Activated CD8-positive, alpha-beta memory T cell treated with anti-CD3 and anti-CD28 coated beads, Interleukin-2, amount 50 U/mL, for 48 hours (primary cell): Measurements from ENCODE around the gene WDHD1.
"Not testable (repeated sequence)": the region's sequence is repeated elsewhere in the genome, so short reads cannot be mapped to it uniquely, and the experiment has no call there.

ENCODE experiments used
- DNase-seq: peaks from one replicate; pipeline ENCODE4 v3.0.0-alpha.2; 2020

WDHD1 gene

DNA sequence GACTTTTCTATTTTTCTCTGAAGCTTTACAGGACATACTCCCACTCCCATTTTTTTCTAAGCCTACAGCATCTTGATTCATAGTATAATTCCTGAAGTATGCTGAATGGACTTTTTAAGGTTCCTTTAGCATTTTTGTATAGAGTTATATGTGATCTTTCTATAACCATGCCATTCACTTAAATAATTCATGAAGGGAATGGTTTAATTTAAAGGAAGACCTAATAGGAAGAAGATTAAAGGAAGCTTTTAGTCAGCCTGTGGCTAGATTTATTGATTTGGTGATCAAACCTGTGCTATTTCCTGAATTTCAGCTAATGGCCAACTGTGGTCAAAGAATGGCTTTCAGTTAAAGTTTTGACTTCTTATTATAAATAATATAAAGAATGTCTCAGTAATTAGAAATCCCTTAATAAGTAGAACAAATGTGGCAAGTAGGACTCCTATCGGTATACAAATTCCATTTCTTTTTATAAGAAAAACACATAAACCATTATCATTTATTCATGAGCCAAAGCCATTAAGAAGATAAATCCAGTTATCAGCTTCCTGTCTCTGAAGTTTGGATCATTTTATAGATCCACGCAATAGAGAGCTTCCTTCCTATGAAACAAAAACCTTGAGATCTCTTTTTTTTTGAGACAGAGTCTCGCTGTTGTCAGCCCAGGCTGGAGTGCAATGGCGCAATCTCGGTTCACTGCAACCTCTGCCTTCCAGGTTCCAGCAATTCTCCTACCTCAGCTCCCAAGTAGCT lies 20.6 kb upstream of the WDHD1 start:
- DNase-seq = no peak

DNA sequence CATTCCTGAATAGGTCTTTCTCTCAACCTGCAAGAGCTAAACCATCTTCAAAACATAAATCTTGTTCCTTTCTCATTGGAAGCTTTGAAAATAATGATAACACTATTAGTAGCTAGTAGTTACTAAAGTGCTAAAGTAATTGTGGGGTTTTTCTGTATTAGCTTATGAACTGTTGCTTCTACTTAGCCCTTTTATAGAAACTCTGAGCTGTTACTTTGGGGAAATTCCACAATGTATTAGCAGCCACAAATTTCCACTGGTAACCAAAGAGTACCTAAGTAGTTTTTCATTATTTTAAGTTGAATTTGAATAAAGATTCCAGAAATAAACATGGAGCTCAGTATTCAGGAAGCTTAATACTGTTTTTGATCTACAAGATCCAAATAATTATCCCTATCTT lies 18.2 kb upstream of the WDHD1 start:
- DNase-seq = no peak

DNA sequence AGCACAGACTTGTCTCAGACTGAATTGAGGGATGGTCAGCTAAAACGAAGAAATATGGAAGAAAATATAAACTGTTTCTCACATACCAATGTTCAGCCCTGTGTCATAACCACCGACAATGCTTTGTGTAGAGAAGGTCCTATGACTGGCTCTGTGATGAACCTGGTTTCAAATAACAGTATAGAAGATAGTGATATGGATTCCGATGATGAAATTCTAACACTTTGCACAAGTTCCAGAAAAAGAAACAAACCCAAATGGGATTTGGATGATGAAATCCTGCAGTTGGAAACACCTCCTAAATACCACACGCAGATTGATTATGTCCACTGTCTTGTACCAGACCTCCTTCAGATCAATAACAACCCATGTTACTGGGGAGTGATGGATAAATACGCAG lies 16.6 kb upstream of the WDHD1 start:
- no peak for DNase-seq

DNA sequence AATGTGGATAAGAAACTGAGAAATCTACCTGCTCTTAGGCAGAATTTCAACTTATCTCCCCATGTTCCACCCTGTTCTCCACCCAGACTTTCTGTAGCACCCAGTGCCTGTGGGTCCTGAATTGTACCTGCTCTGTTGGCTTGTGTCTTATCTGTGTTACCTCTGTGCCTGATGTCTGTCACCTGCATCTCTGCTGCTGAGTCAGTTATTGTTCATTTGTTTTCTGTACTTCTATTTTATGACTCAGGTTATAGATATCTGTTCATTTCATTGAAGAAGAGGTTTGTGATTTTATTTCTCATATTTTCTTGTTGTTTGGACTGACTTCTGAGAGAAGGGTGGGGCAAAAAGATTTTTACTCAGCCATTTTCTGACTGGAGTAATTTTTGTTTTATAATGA lies 11.8 kb upstream of the WDHD1 start:
- DNase-seq = no peak

DNA sequence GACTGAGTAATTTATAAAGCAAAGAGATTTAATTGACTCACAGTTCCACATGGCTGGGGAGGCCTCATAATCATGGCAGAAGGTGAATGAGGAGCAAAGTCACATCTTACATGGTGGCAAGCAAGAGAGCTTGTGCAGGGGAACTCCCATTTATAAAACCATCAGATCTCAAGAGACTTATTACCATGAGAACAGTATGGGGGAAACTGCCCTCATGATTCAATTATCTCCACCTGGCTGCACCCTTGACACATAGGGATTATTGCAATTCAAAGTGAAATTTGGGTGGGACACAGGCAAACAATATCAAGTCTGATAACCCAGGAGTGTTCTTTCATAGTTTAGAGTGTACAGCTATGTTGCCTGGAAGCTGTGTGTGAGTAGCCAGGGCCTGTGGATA lies 11.1 kb upstream of the WDHD1 start:
- DNase-seq = not testable (repeated sequence)

DNA sequence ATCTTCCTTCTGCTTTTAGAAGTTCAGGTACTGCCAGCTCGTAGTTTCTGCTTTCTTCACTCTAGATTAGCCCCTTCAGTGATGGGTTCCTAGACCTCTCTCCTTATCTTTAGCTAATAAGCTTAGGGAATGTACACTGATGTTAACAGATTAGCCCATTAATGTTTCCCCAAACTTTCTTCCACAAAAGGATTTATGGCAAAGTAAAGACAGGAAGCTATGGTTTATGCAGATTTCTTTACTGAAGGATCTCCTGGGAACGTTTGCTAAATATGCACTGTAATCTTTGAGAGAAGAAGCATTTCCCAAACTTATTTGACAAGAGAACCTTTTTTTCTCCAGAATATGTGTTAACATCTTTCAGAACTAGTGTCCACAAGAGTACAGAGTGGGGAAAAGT lies 4.3 kb upstream of the WDHD1 start:
- DNase-seq = no peak

DNA sequence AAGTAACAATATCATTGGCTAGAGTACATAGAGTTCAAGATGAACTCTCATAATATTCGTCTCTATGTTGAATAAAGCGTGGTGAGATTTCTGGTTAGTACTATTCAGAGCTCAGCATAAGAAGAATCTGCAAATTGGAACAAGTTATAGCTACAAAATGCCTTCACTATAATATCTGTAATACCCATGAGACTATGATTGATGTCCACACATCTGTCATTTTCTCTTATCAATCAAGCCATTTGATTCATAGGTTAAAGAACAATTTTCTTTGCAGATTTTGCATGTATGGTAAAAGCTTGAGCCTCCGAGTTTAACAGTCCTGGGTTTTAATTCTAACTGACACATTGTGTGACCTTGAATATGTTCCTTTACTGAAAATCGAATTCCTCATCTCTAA lies 1.6 kb upstream of the WDHD1 start:
- no peak for DNase-seq

DNA sequence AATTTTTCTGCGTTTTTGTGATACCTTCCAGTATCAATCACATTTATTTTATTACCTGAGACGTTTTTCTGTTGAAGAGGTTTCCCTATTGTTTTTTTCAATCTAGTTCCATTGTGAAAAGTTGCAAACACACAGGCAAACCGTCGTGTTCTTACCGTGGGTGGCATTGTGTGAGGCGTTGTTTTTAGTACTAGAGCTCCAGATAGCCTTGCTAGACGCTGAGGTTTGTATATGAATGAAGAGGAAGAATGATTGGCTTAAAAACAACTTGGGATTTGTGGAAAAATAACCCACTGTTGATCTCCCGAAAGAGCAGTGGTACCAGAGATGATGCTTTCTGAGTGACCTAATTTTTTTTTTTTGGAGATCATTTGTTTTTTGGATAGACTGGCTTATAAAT lies 1.2 kb upstream of the WDHD1 start:
- no peak for DNase-seq

DNA sequence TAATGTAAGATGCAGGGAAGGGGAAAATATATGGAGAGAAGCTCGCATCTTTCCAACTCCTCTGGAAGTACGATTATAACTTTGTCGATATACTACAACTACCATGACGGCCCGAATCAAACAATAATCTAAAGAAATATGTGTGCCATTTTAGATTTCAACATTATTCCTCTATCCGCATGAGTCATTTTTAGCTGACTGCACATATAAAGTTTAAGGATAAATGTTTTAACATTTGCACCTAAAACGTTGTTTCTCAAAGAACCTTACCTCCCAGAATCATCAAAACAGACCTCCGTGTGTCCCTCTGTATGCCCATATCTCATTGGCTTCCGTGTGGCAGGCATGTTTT lies 482 bp downstream of the WDHD1 start:
- no peak for DNase-seq

DNA sequence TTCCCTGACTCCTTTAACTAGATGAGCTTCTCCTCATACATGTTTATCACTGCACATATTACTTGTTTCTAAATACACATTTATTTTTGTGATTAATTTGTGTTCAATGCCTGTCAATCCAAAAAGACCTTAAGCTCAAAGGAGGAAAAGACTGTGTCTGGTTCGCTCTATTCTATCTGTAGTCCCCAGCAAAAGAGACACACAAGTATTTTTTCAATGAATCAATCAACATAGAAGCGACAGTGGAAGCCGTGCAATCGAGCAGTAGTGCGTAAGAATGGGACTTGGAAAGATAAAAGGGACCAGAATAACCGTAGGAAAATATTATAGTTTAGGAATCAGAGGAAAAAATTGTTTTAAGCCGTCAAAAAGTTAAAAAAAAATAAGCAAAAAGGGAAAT lies 951 bp downstream of the WDHD1 start:
- no peak for DNase-seq

DNA sequence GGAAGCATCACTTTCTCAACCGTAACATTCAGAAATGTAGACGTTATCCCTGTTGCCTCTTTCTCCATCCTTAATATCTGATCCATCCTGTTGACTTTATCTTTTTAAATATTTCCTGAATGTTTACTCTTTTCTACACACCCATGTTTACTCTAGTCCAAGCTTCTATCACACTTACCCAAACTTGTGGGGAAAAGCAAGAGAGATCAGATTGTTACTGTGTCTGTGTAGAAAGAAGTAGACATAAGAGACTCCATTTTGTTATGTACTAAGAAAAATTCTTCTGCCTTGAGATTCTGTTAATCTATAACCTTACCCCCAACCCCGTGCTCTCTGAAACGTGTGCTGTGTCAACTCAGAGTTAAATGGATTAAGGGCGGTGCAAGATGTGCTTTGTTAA lies 2.5 kb downstream of the WDHD1 start:
- not testable (repeated sequence) for DNase-seq

DNA sequence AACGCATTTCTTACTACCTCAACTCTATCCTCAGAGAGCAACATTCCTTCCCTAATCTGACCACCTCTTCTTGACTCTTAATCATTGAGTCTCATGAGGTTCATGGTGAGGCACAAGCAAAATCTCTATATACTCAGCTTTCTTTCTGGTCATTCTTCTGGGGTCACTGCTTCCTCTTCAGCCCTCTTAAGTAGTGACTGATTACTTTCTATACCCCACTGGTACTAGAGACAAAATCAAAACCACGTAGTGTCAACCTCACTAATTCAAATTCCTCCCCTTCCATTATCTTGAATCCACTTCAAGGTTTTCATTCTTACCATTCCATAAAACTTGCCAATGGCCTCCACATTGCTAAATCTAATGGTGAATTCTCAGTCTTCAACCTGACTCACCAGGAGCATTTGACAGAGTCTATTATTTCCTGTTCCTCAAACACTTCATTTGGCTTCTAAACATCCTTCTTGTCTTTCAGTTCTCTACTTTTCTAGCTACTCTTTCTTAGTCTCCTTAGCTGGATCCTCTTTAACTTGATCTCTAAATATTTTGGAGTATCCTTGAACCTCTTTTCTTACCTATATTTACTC lies 6.8 kb downstream of the WDHD1 start:
- DNase-seq = no peak

DNA sequence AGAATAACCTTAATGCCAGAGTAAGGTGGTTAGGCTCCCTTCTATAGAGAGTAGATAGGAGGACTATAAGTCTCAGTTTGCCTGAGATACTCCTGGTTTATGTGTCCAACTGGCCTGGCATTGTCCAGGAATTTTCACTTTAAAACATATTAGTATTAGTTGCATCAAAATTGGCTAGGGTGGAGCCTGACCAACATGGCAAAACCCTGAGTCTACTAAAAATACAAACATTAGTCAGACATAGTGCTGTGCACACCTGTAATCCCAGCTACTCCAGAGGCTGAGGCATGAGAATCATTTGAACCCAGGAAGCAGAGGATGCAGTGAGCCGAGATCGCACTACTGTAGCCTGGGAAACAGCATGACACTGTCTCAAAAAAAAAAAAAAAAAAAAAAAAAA lies 11.9 kb downstream of the WDHD1 start:
- DNase-seq = no peak

DNA sequence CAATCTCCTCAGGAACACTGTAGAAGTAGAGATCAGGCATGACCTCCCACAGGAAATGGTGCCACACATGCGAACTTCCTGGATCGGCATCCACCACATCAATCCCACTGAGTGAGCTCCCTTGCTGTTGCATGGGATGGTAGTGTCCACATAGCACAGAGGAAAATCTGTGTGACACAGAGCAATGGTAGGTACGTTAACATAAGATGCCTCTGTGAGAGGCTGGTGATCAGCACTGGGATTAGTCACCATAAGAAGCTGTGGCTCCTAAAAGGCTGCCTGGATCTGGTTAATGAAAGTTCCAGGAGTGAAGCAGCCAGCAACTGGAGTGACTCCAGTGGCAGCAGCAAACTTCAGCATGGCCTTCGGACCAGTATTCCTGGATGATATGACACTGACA lies 21.8 kb downstream of the WDHD1 start:
- DNase-seq = no peak

DNA sequence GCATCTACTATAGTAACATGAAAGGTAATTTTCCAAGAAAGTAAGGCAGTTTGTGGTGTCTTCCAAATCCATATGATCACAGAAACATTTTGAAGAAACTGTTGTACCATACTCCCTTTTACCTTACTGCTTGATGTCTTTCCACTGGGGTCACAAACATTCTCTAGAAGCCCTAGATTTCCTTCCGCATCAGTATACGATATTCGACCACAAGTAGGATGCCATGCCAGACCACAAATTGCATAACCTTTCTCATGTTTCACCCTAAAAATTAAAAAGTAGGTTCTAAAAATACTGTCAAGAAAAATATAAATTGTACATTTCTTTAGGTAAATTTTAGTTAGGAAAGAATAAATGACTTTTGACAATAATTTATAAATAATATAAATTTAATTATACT lies 26.5 kb downstream of the WDHD1 start:
- DNase-seq = no peak

DNA sequence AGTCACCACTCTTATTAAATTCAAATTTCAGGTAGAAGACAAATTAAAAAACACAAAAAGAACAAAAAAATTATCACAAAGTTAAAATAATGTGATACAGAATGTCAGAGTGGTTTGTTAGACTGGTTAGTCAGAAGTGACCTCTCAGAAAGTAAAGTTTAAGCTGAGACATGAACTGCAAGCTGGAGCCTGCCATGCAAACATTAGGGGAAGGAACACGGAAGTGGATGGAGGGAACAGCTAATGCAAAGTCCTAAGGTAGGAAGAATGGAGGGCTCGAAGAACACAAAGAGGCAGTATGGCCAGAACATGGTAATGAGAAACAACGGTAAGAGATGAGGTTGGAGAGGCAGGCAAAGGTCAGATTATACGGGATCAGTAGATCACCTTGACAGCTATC lies 41.7 kb downstream of the WDHD1 start:
- DNase-seq = no peak

DNA sequence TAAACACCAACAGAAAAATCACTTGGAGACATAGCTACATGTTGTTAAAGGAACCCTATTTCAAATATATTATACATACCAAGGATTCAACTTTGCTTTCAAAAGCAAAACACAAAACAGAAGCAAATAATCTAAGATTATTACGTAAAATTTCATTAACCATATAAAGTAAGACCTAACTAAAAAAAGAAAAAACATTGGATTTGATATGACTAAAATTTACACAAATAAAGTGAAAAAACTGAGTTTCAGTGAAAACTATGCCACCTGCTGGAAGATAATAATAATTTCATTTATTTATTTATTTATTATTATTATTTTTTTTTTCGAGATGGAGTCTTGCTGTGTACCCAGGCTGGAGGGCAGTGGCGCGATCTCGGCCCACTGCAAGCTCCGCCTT lies 45.2 kb downstream of the WDHD1 start:
- no peak for DNase-seq

DNA sequence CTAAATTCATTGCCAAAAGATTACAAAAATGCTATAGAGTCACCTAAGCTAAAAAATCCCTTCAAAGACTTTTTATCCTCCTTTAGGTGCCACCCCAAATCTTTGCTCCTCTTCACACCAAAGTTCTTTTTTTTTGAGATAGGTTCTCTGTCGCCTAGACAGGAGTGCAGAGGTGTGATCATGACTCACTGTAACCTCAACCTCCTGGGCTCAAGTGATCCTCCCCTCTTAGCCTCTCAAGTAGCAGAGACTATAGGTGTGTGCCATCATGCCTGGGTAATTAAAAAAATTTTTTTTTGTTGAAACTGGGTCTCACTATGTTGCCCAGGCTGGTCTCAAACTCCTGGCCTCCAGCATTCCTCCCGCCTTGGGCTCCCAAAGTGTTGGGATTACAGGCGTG lies 47.9 kb downstream of the WDHD1 start:
- DNase-seq = no peak

DNA sequence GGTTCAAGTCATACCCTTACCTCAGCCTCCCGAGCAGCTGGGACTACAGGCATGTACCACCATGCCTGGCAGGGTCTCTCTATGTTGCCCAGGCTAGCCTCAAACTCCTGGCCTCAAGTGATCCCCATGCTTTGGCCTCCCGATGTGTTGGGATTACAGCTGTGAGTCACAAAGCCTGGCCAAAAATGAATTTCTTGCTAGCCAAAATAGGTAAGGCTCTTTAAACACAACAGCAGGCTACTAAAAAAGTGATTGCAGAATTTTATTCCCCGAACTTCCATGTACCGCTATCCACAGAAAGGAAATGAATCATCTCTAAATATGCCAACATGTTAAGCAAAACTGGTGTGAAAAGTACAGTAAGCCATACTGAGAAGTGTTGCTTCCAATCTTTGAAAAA lies 50.6 kb downstream of the WDHD1 start:
- no peak for DNase-seq

DNA sequence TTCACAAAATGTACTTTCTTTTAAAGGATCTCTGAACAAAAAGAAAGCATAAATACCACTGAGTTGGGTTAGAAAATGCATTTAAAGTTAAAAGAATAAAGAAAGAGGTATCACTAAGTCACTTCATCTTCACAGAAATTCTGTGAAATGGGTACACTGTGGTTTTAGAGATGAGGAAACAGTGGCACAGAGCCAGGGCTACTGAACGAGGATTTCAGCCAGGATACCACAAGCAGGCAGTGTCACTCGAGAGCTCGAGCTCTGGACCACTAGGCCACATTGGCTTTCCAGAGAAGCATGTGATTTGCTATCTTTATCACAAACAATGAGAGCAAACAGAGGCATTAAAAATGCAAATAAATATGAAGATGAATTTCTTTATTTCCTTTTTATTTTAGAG lies 51.0 kb downstream of the WDHD1 start:
- no peak for DNase-seq

DNA sequence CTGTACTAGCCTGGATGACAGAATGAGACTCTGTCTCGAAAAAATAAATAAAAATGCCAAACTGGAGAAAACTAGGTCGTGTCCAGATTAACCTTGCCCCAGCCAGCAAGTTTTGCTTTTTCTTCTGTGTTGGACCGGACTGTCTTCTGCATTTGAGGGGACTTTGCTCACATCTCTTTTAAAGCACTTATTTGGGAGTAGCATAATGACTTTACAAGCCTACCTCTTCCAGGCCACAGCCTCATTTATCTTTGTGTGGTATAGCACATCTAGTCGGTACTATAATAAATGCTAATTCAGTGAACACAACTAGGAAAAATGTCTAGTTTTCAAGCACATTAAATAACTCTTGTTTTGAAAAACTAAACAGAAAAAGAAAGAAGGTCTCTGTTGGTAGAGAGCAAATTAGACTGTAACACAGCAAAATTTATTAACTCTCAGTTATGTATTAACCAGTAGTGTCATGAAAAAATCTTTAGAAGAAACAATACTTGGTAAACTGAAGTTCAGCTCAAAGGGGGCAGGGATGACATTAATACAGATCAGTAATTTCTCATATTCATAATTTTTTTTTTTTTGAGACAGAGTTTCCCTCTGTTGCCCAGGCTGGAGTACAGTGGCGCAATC lies 52.0 kb downstream of the WDHD1 start:
- no peak for DNase-seq

DNA sequence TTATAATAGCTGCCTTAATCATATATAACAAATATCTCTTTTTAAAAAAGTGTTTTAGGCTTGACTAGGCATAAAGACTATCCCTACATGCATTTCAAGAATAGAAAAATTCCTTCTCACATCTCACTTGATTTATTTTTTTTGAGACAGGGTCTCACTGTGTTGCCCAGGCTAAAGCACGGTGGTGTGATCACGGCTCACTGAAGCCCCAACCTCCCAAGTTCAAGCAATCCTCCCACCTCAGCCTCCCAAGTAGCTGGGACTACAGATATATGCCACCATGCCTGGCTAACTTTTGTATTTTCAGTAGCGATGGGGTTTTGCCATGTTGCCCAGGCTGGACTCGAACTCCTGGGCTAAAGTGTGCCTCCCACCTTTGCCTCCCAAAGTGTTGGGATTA lies 59.4 kb downstream of the WDHD1 start:
- no peak for DNase-seq

DNA sequence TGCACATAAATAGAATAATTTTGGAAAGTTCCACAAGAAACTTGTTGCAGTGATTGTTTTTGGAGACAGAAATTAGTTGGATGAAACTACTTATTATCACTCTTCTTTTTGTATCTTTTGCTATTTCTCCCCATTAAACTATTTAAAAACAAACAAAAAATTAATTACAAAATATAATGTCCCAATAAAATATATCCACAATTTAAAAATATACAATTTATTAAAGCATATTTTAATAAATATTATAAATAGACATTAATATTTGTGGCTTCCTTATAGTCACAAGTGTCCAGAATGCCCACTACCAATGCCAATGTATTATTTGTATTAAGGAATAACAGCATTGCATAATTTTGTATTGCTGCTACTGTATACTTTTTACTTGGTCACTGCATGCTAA lies 71.8 kb downstream of the WDHD1 start:
- no peak for DNase-seq

DNA sequence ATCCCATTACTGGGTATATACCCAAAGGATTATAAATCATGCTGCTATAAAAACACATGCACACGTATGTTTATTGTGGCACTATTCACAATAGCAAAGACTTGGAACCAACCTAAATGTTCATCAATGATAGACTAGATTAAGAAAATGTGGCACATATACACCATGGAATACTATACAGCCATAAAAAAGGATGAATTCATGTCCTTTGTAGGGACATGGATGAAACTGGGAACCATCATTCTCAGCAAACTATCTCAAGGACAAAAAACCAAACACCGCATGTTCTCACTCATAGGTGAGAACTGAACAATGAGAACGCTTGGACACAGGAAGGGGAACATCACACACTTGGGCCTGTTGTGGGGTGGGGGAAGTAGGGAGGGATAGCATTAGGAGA lies 73.3 kb downstream of the WDHD1 start:
- DNase-seq = not testable (repeated sequence)

DNA sequence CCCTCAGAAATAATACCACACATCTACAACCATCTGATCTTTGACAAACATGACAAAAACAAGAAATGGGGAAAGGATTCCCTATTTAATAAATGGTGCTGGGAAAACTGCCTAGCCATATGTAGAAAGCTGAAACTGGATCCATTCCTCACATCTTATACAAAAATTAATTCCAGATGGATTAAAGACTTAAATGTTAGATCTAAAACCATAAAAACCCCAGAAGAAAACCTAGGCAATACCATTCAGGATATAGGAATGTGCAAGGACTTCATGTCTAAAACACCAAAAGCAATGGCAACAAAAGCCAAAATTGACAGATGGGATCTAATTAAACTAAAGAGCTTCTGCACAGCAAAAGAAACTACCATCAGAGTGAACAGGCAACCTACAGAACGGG lies 74.1 kb downstream of the WDHD1 start:
- DNase-seq = not testable (repeated sequence)
